H9 (cell line): ENCODE results near the gene MUC5B. TPM values are rescaled to one million over a fixed set of nuclear protein-coding genes. Genes with fewer than 3 reads are reported as not detected.

ENCODE experiments used
- DNase-seq: peaks from one replicate; pipeline ENCODE4 v3.0.0-alpha.2; 2017
- H2AFZ ChIP-seq: one replicate; pipeline ENCODE4 v1.6.1; 2013; ENCODE audit warnings: mild to moderate bottlenecking, low read length, control low read depth, moderate library complexity
- H2AK5ac ChIP-seq: 2 replicates; pipeline ENCODE4 v1.6.1; 2013; ENCODE audit warnings: low read length, control low read depth, mixed read lengths; ENCODE audit not compliant: insufficient read length
- H2BK120ac ChIP-seq: one replicate; pipeline ENCODE4 v1.6.1; 2013; ENCODE audit warnings: low read depth, mild to moderate bottlenecking, low read length, control low read depth, inconsistent platforms; ENCODE audit not compliant: poor library complexity, severe bottlenecking
- H2BK12ac ChIP-seq: 2 replicates; pipeline ENCODE4 v1.6.1; 2013; ENCODE audit warnings: low read length, control low read depth, mixed read lengths, low read depth; ENCODE audit not compliant: insufficient read length
- H2BK15ac ChIP-seq: 2 replicates; pipeline ENCODE4 v1.6.1; 2013; ENCODE audit warnings: low read depth, low read length, control low read depth
- H2BK20ac ChIP-seq: one replicate; pipeline ENCODE4 v1.6.1; 2013; ENCODE audit warnings: low read depth, mild to moderate bottlenecking, low read length, control low read depth, inconsistent platforms; ENCODE audit not compliant: poor library complexity, severe bottlenecking
- H2BK5ac ChIP-seq: 2 replicates; pipeline ENCODE4 v1.6.1; 2013; ENCODE audit warnings: low read length, control low read depth, mixed read lengths; ENCODE audit not compliant: insufficient read length
- H3K14ac ChIP-seq: 2 replicates; pipeline ENCODE4 v1.6.1; 2013; ENCODE audit warnings: low read length, control low read depth; ENCODE audit not compliant: insufficient read depth
- H3K18ac ChIP-seq: 2 replicates; pipeline ENCODE4 v1.6.1; 2013; ENCODE audit warnings: low read depth, mild to moderate bottlenecking, mixed read lengths, low read length, control low read depth; ENCODE audit not compliant: insufficient read length
- H3K23ac ChIP-seq: 2 replicates; pipeline ENCODE4 v1.6.1; 2013; ENCODE audit warnings: low read length, control low read depth, mixed read lengths, low read depth; ENCODE audit not compliant: insufficient read length
- H3K23me2 ChIP-seq: 2 replicates; pipeline ENCODE4 v1.6.1; 2013; ENCODE audit warnings: low read depth, mild to moderate bottlenecking, mixed read lengths, low read length, control low read depth; ENCODE audit not compliant: insufficient read length, poor library complexity, severe bottlenecking
- H3K27ac ChIP-seq: 2 replicates; pipeline ENCODE4 v1.5.1; 2013; ENCODE audit warnings: low read length, control low read depth, mixed read lengths, low read depth; ENCODE audit not compliant: insufficient read length
- H3K27me3 ChIP-seq: 2 replicates; pipeline ENCODE4 v1.6.1; 2013; ENCODE audit warnings: low read length, control low read depth, inconsistent platforms; ENCODE audit not compliant: insufficient read depth
- H3K4ac ChIP-seq: 2 replicates; pipeline ENCODE4 v1.6.1; 2013; ENCODE audit warnings: low read depth, mild to moderate bottlenecking, control low read depth, inconsistent platforms, low read length, moderate library complexity
- H3K4me1 ChIP-seq: 2 replicates; pipeline ENCODE4 v1.6.1; 2013; ENCODE audit warnings: low read length, control low read depth, inconsistent platforms; ENCODE audit not compliant: insufficient read depth
- H3K4me2 ChIP-seq: 2 replicates; pipeline ENCODE4 v1.6.1; 2013; ENCODE audit warnings: low read length, control low read depth, mixed read lengths; ENCODE audit not compliant: insufficient read length, insufficient read depth
- H3K56ac ChIP-seq: 2 replicates; pipeline ENCODE4 v1.6.1; 2013; ENCODE audit warnings: low read depth, mild to moderate bottlenecking, mixed read lengths, low read length, control low read depth; ENCODE audit not compliant: insufficient read length
- H3K79me1 ChIP-seq: 2 replicates; pipeline ENCODE4 v1.6.1; 2013; ENCODE audit warnings: low read depth, mild to moderate bottlenecking, moderate library complexity, low read length, control low read depth, inconsistent platforms; ENCODE audit not compliant: insufficient read depth, poor library complexity, severe bottlenecking
- H3K79me2 ChIP-seq: 2 replicates; pipeline ENCODE4 v1.6.1; 2013; ENCODE audit warnings: low read length, control low read depth, inconsistent platforms; ENCODE audit not compliant: insufficient read depth
- H3K9ac ChIP-seq: 2 replicates; pipeline ENCODE4 v1.6.1; 2013; ENCODE audit warnings: low read length, control low read depth, mixed read lengths; ENCODE audit not compliant: insufficient read length; ENCODE audit errors: extremely low read depth
- H3K9me3 ChIP-seq: one replicate; pipeline ENCODE4 v1.6.1; 2013; ENCODE audit warnings: low read depth, low read length, inconsistent platforms; ENCODE audit not compliant: control insufficient read depth
- H3T11ph ChIP-seq: one replicate; pipeline ENCODE4 v1.6.1; 2013; ENCODE audit warnings: mild to moderate bottlenecking, low read length, control low read depth, inconsistent platforms
- H4K20me1 ChIP-seq: one replicate; pipeline ENCODE4 v1.6.1; 2013; ENCODE audit not compliant: control insufficient read depth, insufficient read length, insufficient read depth
- H4K5ac ChIP-seq: 2 replicates; pipeline ENCODE4 v1.6.1; 2013; ENCODE audit warnings: low read depth, mild to moderate bottlenecking, mixed read lengths, low read length, control low read depth; ENCODE audit not compliant: insufficient read length
- H4K8ac ChIP-seq: replicated peaks from 2 replicates; pipeline ENCODE4 v1.6.1; 2013; ENCODE audit warnings: low read length, control low read depth, mixed read lengths, low read depth; ENCODE audit not compliant: insufficient read length
- H4K91ac ChIP-seq: 2 replicates; pipeline ENCODE4 v1.6.1; 2013; ENCODE audit warnings: low read depth, mild to moderate bottlenecking, moderate library complexity, mixed read lengths, low read length, control low read depth; ENCODE audit not compliant: insufficient read length
- H3K27ac Mint-ChIP-seq, 3 experiments: 2 replicates in 2 of 3; 3 replicates in 1 of 3; pipeline ENCODE4 v1.8.0; 2020 to 2021; ENCODE audit warnings: mixed read lengths in 3 of 3, mild to moderate bottlenecking in 1 of 3, moderate library complexity in 1 of 3
- H3K27me3 Mint-ChIP-seq: 2 replicates; pipeline ENCODE4 v1.8.0; 2021; ENCODE audit warnings: low read depth, mild to moderate bottlenecking, moderate library complexity, mixed read lengths
- H3K36me3 Mint-ChIP-seq, 3 experiments: 2 replicates in 2 of 3; 3 replicates in 1 of 3; pipeline ENCODE4 v1.8.0; 2020 to 2021; ENCODE audit warnings: low read depth in 3 of 3, mixed read lengths in 3 of 3; ENCODE audit not compliant: insufficient read depth in 1 of 3
- H3K4me1 Mint-ChIP-seq, 2 experiments: 2 replicates each; pipeline ENCODE4 v1.8.0; 2020; ENCODE audit warnings: mixed read lengths in 2 of 2
- H3K4me3 Mint-ChIP-seq, 2 experiments: 2 replicates in 1 of 2; 3 replicates in 1 of 2; pipeline ENCODE4 v1.8.0; 2020 to 2021; ENCODE audit warnings: mild to moderate bottlenecking in 2 of 2, mixed read lengths in 2 of 2, moderate library complexity in 1 of 2
- H3K9me3 Mint-ChIP-seq, 2 experiments: 2 replicates in 1 of 2; 3 replicates in 1 of 2; pipeline ENCODE4 v1.8.0; 2020; ENCODE audit warnings: mild to moderate bottlenecking in 2 of 2, mixed read lengths in 2 of 2, moderate library complexity in 1 of 2
- WGBS: extraction: QIAGEN DNeasy Blood & Tissue Kit; methylation state at CpG from one replicate; pipeline ENCODE4 v1.1.7; 2013; ENCODE audit warnings: missing lambda C conversion rate, low lambda C conversion rate, mixed read lengths; ENCODE audit not compliant: insufficient read length; ENCODE audit errors: extremely low coverage; 5-methylcytosine and 5-hydroxymethylcytosine counted together
- total RNA-seq: library from RNA; stranded (reverse); gene quantifications from 2 replicates; pipeline ENCODE4 v1.2.1, GENCODE V29; 2021
- TF ChIP-seq, protein P1 (sequence below): fragments of 200-600 bp; sonication (generic); conservative IDR thresholded peaks from 3 replicates; pipeline ENCODE4 v1.8.0; 2021; ENCODE audit warnings: antibody characterized with exemption, mild to moderate bottlenecking

The MUC5B gene
- total RNA-seq, 1 experiment from 2014 or later, result not detected

DNA sequence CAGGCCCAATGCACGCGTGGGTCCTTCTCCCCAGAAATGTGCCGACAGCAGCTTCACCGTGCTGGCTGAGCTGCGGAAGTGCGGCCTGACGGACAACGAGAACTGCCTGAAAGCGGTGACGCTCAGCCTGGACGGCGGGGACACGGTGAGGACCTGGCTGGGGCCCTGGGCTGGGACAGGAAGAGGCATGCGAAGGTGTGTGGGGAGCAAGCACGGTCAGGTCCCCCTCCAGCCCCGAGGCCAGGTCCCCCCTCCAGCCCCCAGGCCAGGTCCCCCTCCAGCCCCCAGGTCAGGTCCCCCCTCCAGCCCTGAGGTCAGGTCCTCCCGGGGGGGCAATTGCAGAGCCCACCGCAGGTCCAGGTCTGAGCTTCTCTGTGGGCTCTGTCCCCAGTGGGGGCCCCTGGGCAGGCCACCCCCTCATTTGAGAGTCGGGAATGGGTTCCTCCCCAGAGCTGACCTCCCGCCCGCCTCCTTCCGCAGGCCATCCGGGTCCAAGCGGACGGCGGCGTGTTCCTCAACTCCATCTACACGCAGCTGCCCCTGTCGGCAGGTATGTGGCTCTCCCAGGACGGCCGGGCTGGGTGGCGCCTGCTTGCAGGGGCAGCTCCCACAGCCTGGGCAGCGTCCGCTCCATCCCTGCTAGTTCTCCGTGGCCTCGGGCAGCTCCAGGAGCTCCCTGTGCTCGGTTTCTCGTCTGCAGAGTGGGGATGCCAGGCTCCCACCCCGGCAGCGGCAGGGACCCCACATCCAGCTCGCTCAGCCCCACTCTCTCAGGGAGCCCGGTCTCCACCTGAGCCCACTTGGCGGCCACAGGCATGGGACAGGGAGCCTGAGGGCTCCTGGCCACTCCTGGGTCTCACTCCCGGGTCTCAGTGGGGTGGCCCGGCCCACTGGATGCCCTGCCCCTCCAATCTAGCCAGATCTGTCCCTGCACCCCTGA lies 7.9 kb downstream of the MUC5B start:
- H2BK12ac ChIP-seq, result no peak overlapping the region
- H3K4me1 ChIP-seq, result no peaks in the 10 kb centered on the region
- Mint-ChIP-seq H3K4me1 (peaks cover 0 to 2% of the 10 kb centered on the region in 2 experiments; a peak in 2 of 4 replicates), H3K4me3 (no peak overlapping the region), H3K27me3 (no peaks in the 10 kb centered on the region), H3K27ac (no peak overlapping the region), H3K9me3 (no peaks in the 10 kb centered on the region), H3K36me3 (no peaks in the 10 kb centered on the region)
- no peak overlapping the region for H2AFZ ChIP-seq
- H4K20me1 ChIP-seq, result peaks cover 3% of the 10 kb centered on the region
- no peak overlapping the region for H3K56ac ChIP-seq
- H3K14ac ChIP-seq, result no peak overlapping the region; the same call in 1 of the 2 replicates
- no peaks in the 10 kb centered on the region for H3K27me3 ChIP-seq
- no peak overlapping the region for H3K23ac ChIP-seq
- no peak overlapping the region for H2BK15ac ChIP-seq
- no peaks in the 10 kb centered on the region for H3K9me3 ChIP-seq
- no CpG with 5 or more reads among the region's 45 CpGs for WGBS
- no peak overlapping the region for H4K91ac ChIP-seq
- no peak overlapping the region for H2BK5ac ChIP-seq
- no peak overlapping the region for H4K8ac ChIP-seq
- H2AK5ac ChIP-seq, result no peak overlapping the region
- TF ChIP-seq, protein P1, sequence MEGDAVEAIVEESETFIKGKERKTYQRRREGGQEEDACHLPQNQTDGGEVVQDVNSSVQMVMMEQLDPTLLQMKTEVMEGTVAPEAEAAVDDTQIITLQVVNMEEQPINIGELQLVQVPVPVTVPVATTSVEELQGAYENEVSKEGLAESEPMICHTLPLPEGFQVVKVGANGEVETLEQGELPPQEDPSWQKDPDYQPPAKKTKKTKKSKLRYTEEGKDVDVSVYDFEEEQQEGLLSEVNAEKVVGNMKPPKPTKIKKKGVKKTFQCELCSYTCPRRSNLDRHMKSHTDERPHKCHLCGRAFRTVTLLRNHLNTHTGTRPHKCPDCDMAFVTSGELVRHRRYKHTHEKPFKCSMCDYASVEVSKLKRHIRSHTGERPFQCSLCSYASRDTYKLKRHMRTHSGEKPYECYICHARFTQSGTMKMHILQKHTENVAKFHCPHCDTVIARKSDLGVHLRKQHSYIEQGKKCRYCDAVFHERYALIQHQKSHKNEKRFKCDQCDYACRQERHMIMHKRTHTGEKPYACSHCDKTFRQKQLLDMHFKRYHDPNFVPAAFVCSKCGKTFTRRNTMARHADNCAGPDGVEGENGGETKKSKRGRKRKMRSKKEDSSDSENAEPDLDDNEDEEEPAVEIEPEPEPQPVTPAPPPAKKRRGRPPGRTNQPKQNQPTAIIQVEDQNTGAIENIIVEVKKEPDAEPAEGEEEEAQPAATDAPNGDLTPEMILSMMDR, result no peak
- no peak overlapping the region for H3K4me2 ChIP-seq
- no peak overlapping the region for H3T11ph ChIP-seq
- DNase-seq, result peak; percentile 41
- H2BK20ac ChIP-seq, result no peak overlapping the region
- H2BK120ac ChIP-seq, result no peak overlapping the region
- no peak overlapping the region for H3K27ac ChIP-seq
- H4K5ac ChIP-seq, result no peak overlapping the region
- H3K4ac ChIP-seq, result no peak overlapping the region
- H3K18ac ChIP-seq, result no peak overlapping the region
- H3K9ac ChIP-seq, result no peak overlapping the region
- no peaks in the 10 kb centered on the region for H3K23me2 ChIP-seq
- no peaks in the 10 kb centered on the region for H3K79me2 ChIP-seq
- H3K79me1 ChIP-seq, result no peaks in the 10 kb centered on the region
